Measurements from ENCODE around the gene TEX264. TPM values are rescaled to one million over a fixed set of nuclear protein-coding genes. Genes with fewer than 3 reads are reported as not detected.

Gene TEX264
- total RNA-seq, 4 donors from 2014 or later = 74.3 to 135 (median 122) TPM

- intact Hi-C loops (cut with DNase I) = no loop called here
- Histone ChIP-seq H3K27ac (no peak overlapping the region), H3K36me3 (no peaks in the 10 kb centered on the region), H3K4me3 (replicated peaks in 1 of 3) (no peak overlapping the region), H3K27me3 (no peaks in the 10 kb centered on the region), H3K9me3 (no peaks in the 10 kb centered on the region), H3K4me1 (no peaks in the 10 kb centered on the region)
- no peak for TF ChIP-seq CTCF (IDR thresholded peaks at IDR 0.05)
- TF ChIP-seq POLR2A (IDR thresholded peaks at IDR 0.05) = no peak
- DNase-seq = no peak
Observed at GRCh38 chr3:51747840-51748239, 76.8 kb downstream of the TEX264 start.

GRCh38 chr3:51748327-51748726 is 77.3 kb downstream of the TEX264 start:
- H3K4me1 ChIP-seq = no peaks in the 10 kb centered on the region
- intact Hi-C loops (cut with DNase I) = no loop called here
- DNase-seq = no peak
- H3K36me3 ChIP-seq = no peaks in the 10 kb centered on the region
- 49 to 55% methylated on average over 1 of the region's 1 CpG for WGBS, 2 donors
- no peak overlapping the region for H3K4me3 ChIP-seq (replicated peaks in 1 of 3)
- H3K27ac ChIP-seq = no peak overlapping the region
- no peaks in the 10 kb centered on the region for H3K9me3 ChIP-seq
- no peak for TF ChIP-seq POLR2A (IDR thresholded peaks at IDR 0.05)
- no peaks in the 10 kb centered on the region for H3K27me3 ChIP-seq

- no peaks in the 10 kb centered on the region for H3K36me3 ChIP-seq
- H3K4me3 ChIP-seq (replicated peaks in 1 of 3) = no peak overlapping the region
- no peak for DNase-seq
- H3K27ac ChIP-seq = no peak overlapping the region
- H3K9me3 ChIP-seq = no peaks in the 10 kb centered on the region
- TF ChIP-seq POLR2A (IDR thresholded peaks at IDR 0.05) = no peak
- TF ChIP-seq CTCF (IDR thresholded peaks at IDR 0.05) = no peak
- no peaks in the 10 kb centered on the region for H3K4me1 ChIP-seq
- intact Hi-C loops (cut with DNase I) = no loop called here
- no peaks in the 10 kb centered on the region for H3K27me3 ChIP-seq
- WGBS, 2 donors = 96 to 97% methylated on average over 1 of the region's 1 CpG
Observed at GRCh38 chr3:51750878-51751277, 79.8 kb downstream of the TEX264 start.

GRCh38 chr3:51751287-51751686 is 80.2 kb downstream of the TEX264 start:
- Histone ChIP-seq H3K36me3 (no peaks in the 10 kb centered on the region), H3K27me3 (no peaks in the 10 kb centered on the region), H3K4me1 (no peaks in the 10 kb centered on the region), H3K27ac (no peak overlapping the region), H3K9me3 (no peaks in the 10 kb centered on the region), H3K4me3 (replicated peaks in 1 of 3) (no peak overlapping the region)
- TF ChIP-seq CTCF (IDR thresholded peaks at IDR 0.05) (no peak), POLR2A (IDR thresholded peaks at IDR 0.05) (no peak)
- intact Hi-C loops (cut with DNase I) = no loop called here
- no peak for DNase-seq
- WGBS, 2 donors = 96 to 97% methylated on average over 2 of the region's 2 CpGs

Small RNA genes lying within 50 kb of the gene (small RNA-seq; reads per million reads assigned to genes)
- 7,233 reads per million, percentile 100 among the genes with 10 or more reads in this experiment for gene RNA5SP132

Other genes starting within 250 kb of the TEX264 start
- gene DCAF1, start 171.2 kb upstream of the TEX264 start, total RNA-seq = 10 to 100 TPM; 23.5 to 35.4 (median 30.1) TPM
- gene RAD54L2, start 132.5 kb upstream of the TEX264 start, total RNA-seq = 10 to 100 TPM; 17.8 to 41.6 (median 22.6) TPM
- gene GRM2, start 35.8 kb downstream of the TEX264 start, total RNA-seq = under 1 TPM in 3 of 4 donors, not detected in 1; 0.20 to 0.81 (median 0.45) TPM
- not detected for gene IQCF6, start 108.0 kb downstream of the TEX264 start, total RNA-seq
- not detected for gene IQCF2, start 190.4 kb downstream of the TEX264 start, total RNA-seq
- gene IQCF5, start 204.3 kb downstream of the TEX264 start, total RNA-seq = not detected
- gene IQCF1, start 232.1 kb downstream of the TEX264 start, total RNA-seq = not detected